Skeletal muscle tissue (tissue), 4 donors: ENCODE measurements around the gene CAMK1D. TPM values are rescaled to one million over a fixed set of nuclear protein-coding genes. Genes with fewer than 3 reads are reported as not detected.

ENCODE experiments used
- H3K27ac ChIP-seq: one replicate; pipeline ENCODE4 v1.7.0; 2013; ENCODE audit warnings: mild to moderate bottlenecking, low read depth, low read length, inconsistent platforms
- H3K27me3 ChIP-seq, 3 donors: one replicate each; pipeline ENCODE4 v1.7.0; 2013; ENCODE audit warnings: low read length in 3 of 3; ENCODE audit not compliant: control insufficient read depth in 3 of 3, insufficient read depth in 3 of 3
- H3K36me3 ChIP-seq, 3 donors: one replicate each; pipeline ENCODE4 v1.7.0; 2013; ENCODE audit warnings: low read length in 3 of 3; ENCODE audit not compliant: control insufficient read depth in 3 of 3, insufficient read depth in 3 of 3
- H3K4me1 ChIP-seq, 3 donors: one replicate each; pipeline ENCODE4 v1.7.0; 2013; ENCODE audit warnings: low read length in 3 of 3, mild to moderate bottlenecking in 3 of 3; ENCODE audit not compliant: control insufficient read depth in 3 of 3, insufficient read depth in 3 of 3
- H3K4me3 ChIP-seq, 3 donors: one replicate each; pipeline ENCODE4 v1.7.0; 2013; ENCODE audit warnings: low read length in 3 of 3
- H3K9ac ChIP-seq, 3 donors: one replicate each; pipeline ENCODE4 v1.7.0; 2013; ENCODE audit warnings: low read length in 3 of 3, mild to moderate bottlenecking in 3 of 3, moderate library complexity in 2 of 3, low read depth in 1 of 3
- H3K9me3 ChIP-seq, 3 donors: one replicate each; pipeline ENCODE4 v1.7.0; 2013; ENCODE audit warnings: low read length in 3 of 3; ENCODE audit not compliant: control insufficient read depth in 3 of 3
- total RNA-seq: library from RNA; depleted of rRNA; stranded (reverse); fragments of >200 nt; gene quantifications from one replicate; pipeline ENCODE4 v1.2.3, GENCODE V29; 2014
- donor health status: Osteomylitis.

The CAMK1D gene
- total RNA-seq, 1 donor from 2014 or later, result 2.1 TPM

- Histone ChIP-seq H3K4me1 (peaks cover 0 to under 1% (median 0%) of the 10 kb centered on the region in 3 donors), H3K9ac (no peak overlapping the region), H3K36me3 (no peaks in the 10 kb centered on the region), H3K27ac (no peak overlapping the region), H3K27me3 (no peaks in the 10 kb centered on the region), H3K4me3 (no peak overlapping the region), H3K9me3 (peaks cover 0 to 3% (median 0%) of the 10 kb centered on the region in 3 donors)
Measured at GRCh38 chr10:12572281-12572680, 222.9 kb downstream of the CAMK1D start.

- peaks cover 0 to 3% (median 0%) of the 10 kb centered on the region in 3 donors for H3K9me3 ChIP-seq
- H3K9ac ChIP-seq, result no peak overlapping the region
- no peaks in the 10 kb centered on the region for H3K36me3 ChIP-seq
- no peak overlapping the region for H3K4me3 ChIP-seq
- no peaks in the 10 kb centered on the region for H3K27me3 ChIP-seq
- peaks cover 0 to 3% (median 0%) of the 10 kb centered on the region in 3 donors for H3K4me1 ChIP-seq
- no peak overlapping the region for H3K27ac ChIP-seq
Measured at GRCh38 chr10:12577610-12578009, 228.3 kb downstream of the CAMK1D start.

GRCh38 chr10:12579954-12580858 lies 230.9 kb downstream of the CAMK1D start:
- H3K27ac ChIP-seq, result no peak overlapping the region
- no peak overlapping the region for H3K9ac ChIP-seq

DNA sequence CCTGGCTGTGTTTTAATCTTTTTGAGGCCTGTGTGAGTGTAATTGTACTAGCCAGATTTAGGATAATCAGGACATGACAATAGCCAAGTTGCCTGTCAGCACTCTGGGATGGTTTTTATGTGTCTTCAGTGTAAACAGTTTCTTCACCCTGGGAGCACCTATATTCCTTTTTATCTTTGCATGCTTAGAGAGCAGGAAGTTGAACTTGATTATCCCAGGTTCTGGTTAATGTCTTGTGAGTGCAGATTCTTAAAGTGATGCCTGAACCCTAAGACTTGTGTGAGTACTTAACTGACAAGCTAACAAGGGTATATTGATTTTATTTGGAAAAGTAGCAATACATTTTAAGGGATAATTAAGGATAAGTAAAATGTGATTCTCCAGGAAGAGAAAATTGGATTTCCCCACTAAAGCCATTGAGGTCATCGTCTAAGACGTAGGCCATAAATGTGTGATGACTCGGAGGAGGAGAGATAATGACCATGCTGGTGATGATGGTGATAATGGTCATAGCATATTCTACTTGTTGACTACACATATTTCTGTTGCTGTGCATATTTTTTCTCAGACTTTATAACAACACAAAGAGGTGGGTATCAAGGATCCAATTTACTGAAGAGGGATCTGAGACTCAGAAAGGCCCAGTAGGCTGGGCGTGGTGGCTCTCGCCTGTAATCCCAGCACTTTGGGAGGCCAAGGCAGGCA lies 234.7 kb downstream of the CAMK1D start:
- H3K27me3 ChIP-seq, result peaks cover 0 to 6% (median 2%) of the 10 kb centered on the region in 3 donors
- no peaks in the 10 kb centered on the region for H3K9me3 ChIP-seq
- no peak overlapping the region for H3K9ac ChIP-seq
- no peak overlapping the region for H3K27ac ChIP-seq
- H3K4me3 ChIP-seq, result no peak overlapping the region
- peaks cover 0 to 5% (median 5%) of the 10 kb centered on the region in 3 donors for H3K4me1 ChIP-seq
- H3K36me3 ChIP-seq, result no peaks in the 10 kb centered on the region

More at GRCh38 chr10:12579954-12580858, 230.9 kb downstream of the CAMK1D start:
- Histone ChIP-seq H3K36me3 (no peaks in the 10 kb centered on the region), H3K9me3 (peaks cover 0 to 3% (median 0%) of the 10 kb centered on the region in 3 donors), H3K4me3 (no peak overlapping the region), H3K4me1 (peaks cover 0 to 3% (median 0%) of the 10 kb centered on the region in 3 donors), H3K27me3 (peaks cover 0 to 3% (median 0%) of the 10 kb centered on the region in 3 donors)

- peaks cover 0 to 5% (median 2%) of the 10 kb centered on the region in 3 donors for H3K4me1 ChIP-seq
- no peaks in the 10 kb centered on the region for H3K36me3 ChIP-seq
- H3K9ac ChIP-seq, result no peak overlapping the region
- H3K27me3 ChIP-seq, result peaks cover 0 to 6% (median 2%) of the 10 kb centered on the region in 3 donors
- no peak overlapping the region for H3K4me3 ChIP-seq
- H3K27ac ChIP-seq, result no peak overlapping the region
- H3K9me3 ChIP-seq, result no peaks in the 10 kb centered on the region
Measured at GRCh38 chr10:12586741-12587140, 237.4 kb downstream of the CAMK1D start.

DNA sequence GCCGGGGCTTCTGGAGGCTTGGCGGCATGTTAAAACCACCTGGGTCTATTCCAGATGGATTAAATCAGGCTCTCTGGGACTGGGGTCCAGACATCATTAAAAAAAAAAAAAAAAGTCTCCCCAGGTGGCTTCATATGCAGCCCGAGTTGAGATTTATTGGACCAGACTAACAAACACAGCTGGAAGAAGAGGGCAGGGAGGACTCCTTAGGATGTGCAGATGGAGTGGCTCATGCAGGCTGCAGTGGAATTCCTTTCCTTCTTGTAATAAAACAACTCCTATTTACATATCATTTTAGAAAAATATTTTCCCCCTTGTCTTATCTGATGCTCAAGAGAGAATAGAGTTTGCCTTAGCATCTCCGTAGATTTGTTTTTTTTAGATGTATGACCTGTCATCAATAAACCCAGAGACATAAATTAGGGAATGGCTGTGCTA lies 238.1 kb downstream of the CAMK1D start:
- Histone ChIP-seq H3K27me3 (peaks cover 0 to 6% (median 2%) of the 10 kb centered on the region in 3 donors), H3K4me3 (no peak overlapping the region)

DNA sequence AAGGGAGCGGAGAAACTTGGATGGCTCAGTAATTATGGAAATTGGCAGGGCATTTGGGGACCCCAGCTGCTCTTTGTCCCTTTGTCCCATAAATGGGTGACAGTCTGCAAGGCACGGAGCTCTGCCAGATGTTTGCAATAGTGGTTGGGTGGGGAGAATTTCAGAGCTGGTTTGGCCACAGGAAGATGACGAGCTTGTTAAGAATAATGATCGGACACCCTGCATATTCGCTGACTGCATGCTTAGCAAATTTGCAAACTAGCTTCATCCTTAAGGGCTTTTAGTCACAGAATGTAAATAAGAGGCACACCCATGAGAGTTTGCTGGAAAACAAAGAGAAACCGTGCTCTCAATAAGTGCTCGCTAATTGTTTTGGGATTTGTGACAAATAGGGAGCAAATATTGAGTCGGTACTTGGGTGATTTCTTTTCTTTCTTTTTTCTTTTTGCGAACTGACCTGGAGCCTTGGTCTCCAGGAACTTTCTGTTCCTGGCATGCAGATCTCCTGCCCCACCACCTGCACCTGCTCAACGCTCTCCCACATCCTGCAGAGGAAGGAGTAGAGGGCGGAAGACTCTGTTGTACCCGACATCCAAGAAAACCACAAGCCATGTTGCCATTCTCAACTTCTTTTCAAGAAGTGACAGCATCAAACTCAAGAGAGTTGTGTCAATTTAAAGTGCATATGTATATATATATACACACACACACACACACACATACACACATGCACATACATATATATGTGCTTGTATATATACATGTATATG lies 238.9 kb downstream of the CAMK1D start:
- H3K9ac ChIP-seq, result peak overlapping the region in 1 of 3 donors; percentile 28
- H3K4me3 ChIP-seq, result no peak overlapping the region
- peaks cover 0 to 6% (median 2%) of the 10 kb centered on the region in 3 donors for H3K27me3 ChIP-seq

More for the DNA sequence above, 238.1 kb downstream of the CAMK1D start:
- Histone ChIP-seq H3K27ac (no peak overlapping the region), H3K4me1 (peaks cover 0 to 5% (median 2%) of the 10 kb centered on the region in 3 donors), H3K9me3 (no peaks in the 10 kb centered on the region), H3K9ac (no peak overlapping the region), H3K36me3 (no peaks in the 10 kb centered on the region)

GRCh38 chr10:12589291-12589690 lies 239.9 kb downstream of the CAMK1D start:
- no peaks in the 10 kb centered on the region for H3K9me3 ChIP-seq
- H3K27ac ChIP-seq, result no peak overlapping the region
- no peak overlapping the region for H3K4me3 ChIP-seq
- H3K27me3 ChIP-seq, result peaks cover 0 to 6% (median 2%) of the 10 kb centered on the region in 3 donors
- H3K36me3 ChIP-seq, result no peaks in the 10 kb centered on the region
- no peak overlapping the region for H3K9ac ChIP-seq
- H3K4me1 ChIP-seq, result peaks cover 0 to 5% (median 2%) of the 10 kb centered on the region in 3 donors

More for the DNA sequence above, 238.9 kb downstream of the CAMK1D start:
- Histone ChIP-seq H3K4me1 (peaks cover 0 to 5% (median 2%) of the 10 kb centered on the region in 3 donors), H3K27ac (no peak overlapping the region), H3K36me3 (no peaks in the 10 kb centered on the region), H3K9me3 (no peaks in the 10 kb centered on the region)

GRCh38 chr10:12589791-12590190 lies 240.4 kb downstream of the CAMK1D start:
- no peak overlapping the region for H3K27ac ChIP-seq
- peaks cover 0 to 5% (median 2%) of the 10 kb centered on the region in 3 donors for H3K4me1 ChIP-seq
- H3K9ac ChIP-seq, result no peak overlapping the region
- H3K36me3 ChIP-seq, result no peaks in the 10 kb centered on the region
- H3K9me3 ChIP-seq, result no peaks in the 10 kb centered on the region
- H3K4me3 ChIP-seq, result no peak overlapping the region
- H3K27me3 ChIP-seq, result peaks cover 0 to 6% (median 2%) of the 10 kb centered on the region in 3 donors
